Dedifferentiated amniotic fluid mesenchymal stem cell (primary cell): ENCODE results near the gene ARHGAP30.
"Not testable (repeated sequence)": the region's sequence is repeated elsewhere in the genome, so short reads cannot be mapped to it uniquely, and the experiment has no call there.

ENCODE experiments used
- DNase-seq: peaks from one replicate; pipeline ENCODE4 v3.0.0-alpha.2; 2016; ENCODE audit errors: extremely low spot score

ARHGAP30 gene

GRCh38 chr1:161038523-161039153 lies 31.1 kb downstream of the ARHGAP30 start, which contains the start of gene TSTD1:
TSS of gene TSTD1 (minus strand) at chr1:161038964. CDS start at chr1:161038889, 75 bp downstream.
- DNase-seq, result no peak

GRCh38 chr1:161037661-161038522 lies 31.8 kb downstream of the ARHGAP30 start:
- DNase-seq, result no peak

- DNase-seq, result no peak
These were observed 35.9 kb downstream of the ARHGAP30 start for GRCh38 chr1:161033751-161034150.

DNA sequence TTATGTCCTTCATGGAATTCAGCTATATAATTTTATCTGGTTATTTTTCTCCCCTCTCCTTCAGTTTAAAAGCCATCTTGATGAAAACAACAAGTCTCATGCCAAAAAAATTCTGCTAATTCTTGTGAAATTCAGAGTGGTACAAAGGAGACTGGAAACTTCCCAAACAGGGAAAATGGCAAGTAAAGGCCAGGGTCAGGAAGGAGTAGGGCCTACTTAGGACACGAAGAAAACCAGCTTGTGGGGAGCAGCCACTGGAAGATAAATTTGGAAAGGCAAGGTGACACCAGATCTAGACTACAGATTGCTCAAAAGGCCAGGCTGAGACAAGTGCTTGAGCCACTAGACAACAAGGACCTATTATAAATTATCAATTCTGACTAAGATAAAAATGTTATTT lies 37.3 kb downstream of the ARHGAP30 start:
- no peak for DNase-seq

- no peak for DNase-seq
These were observed 37.8 kb downstream of the ARHGAP30 start for GRCh38 chr1:161031874-161032273.

DNA sequence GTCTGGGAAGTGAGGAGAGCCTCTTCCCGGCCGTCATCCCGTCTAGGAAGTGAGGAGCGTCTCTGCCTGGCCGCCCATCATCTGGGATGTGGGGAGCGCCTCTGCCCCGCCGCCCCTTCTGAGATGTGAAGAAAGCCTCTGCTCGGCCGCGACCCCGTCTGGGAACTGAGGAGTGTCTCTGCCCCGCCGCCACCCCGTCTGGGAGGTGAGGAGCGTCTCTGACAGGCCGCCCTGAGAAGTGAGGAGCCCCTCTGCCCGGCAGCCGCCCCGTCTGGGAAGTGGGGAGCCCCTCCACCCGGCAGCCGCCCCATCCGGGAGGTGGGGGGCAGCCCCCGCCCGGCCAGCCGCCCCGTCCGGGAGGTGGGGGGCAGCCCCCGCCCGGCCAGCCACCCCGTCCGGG lies 40.2 kb downstream of the ARHGAP30 start:
- DNase-seq, result not testable (repeated sequence)

DNA sequence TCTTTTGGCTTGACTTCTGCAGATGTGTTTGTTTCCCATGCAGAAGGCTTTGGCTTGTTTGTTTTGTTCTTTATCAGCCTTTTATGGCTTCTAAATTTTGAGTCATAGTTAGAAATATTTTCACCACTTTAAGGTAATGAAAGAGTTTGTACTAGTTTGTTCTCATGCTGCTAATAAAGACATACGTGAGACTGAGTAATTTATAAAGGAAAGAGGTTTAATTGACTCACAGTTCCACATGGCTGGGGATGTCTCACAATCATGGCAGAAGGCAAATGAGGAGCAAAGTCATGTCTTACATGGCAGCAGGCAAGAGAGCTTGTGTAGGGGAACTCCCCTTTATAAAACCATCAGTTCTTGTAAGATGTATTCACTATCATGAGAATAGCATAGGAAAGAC lies 42.7 kb downstream of the ARHGAP30 start:
- DNase-seq, result not testable (repeated sequence)

GRCh38 chr1:161022432-161022831 lies 47.3 kb downstream of the ARHGAP30 start:
- not testable (repeated sequence) for DNase-seq

DNA sequence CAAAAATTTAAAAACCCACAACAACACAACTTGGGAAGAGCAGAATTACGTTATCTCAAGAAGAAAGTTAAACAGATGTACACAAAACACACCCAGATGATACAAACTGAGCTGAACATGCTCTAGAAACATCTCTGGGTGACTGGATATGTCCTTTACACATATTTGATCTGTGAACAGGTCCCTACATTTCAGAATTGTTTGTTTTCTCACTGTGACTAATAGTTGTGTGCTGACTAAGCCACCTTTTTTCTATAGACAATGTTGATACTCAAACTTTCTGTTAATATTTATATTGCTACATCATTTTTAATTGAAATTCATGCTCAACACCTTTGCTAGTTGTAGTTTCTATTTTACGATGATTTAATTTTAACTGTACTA lies 47.7 kb downstream of the ARHGAP30 start:
- DNase-seq, result no peak

DNA sequence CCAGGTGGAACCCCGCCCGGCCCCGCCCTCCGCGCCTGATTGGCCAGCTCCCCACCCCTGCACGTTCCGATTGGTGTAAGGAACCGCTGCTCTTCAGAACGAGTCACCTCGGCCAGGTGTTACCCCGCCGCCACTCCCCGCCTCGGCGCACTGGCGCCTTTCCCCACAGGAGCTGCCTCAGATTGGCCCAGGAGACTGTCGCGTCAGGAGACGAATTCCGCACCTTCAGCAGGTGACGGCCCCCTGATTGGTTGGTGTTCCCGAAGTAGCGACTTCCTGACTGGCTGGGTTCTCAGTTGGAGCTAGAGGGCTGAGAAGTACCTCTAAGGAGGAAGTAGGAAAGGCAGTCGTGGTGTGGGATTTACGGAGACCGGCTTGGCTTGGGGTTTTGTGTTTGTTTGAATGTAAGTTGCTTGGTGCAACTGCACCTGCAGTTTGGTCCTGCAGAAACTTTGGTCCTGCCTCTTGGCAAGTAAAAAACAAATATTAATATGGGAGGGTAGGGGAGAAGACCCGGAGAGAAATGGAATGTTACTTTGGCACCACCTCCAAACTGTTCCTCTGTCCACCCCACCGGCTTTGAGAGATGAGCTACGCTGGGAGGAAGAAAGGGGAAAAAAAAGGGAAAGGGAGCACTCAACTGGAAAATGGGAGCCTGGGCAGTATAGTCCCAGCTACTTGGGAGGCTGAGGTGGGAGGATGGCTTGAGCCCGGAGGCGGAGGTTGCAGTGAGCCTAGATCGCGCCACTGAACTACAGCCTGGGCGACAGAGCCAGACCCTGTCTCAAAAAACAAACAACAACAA lies 48.3 kb downstream of the ARHGAP30 start:
- no peak for DNase-seq

- DNase-seq, result no peak
These were observed 49.1 kb downstream of the ARHGAP30 start, which contains the start of gene F11R for GRCh38 chr1:161020509-161021164. TSS of gene F11R (minus strand) at chr1:161021152. CDS start at chr1:161021073, 79 bp downstream.

GRCh38 chr1:161019751-161020495 lies 49.8 kb downstream of the ARHGAP30 start:
- DNase-seq, result no peak

GRCh38 chr1:161019111-161019660 lies 50.5 kb downstream of the ARHGAP30 start:
- not testable (repeated sequence) for DNase-seq

- no peak for DNase-seq
These were observed 51.1 kb downstream of the ARHGAP30 start for GRCh38 chr1:161018631-161018930.

DNA sequence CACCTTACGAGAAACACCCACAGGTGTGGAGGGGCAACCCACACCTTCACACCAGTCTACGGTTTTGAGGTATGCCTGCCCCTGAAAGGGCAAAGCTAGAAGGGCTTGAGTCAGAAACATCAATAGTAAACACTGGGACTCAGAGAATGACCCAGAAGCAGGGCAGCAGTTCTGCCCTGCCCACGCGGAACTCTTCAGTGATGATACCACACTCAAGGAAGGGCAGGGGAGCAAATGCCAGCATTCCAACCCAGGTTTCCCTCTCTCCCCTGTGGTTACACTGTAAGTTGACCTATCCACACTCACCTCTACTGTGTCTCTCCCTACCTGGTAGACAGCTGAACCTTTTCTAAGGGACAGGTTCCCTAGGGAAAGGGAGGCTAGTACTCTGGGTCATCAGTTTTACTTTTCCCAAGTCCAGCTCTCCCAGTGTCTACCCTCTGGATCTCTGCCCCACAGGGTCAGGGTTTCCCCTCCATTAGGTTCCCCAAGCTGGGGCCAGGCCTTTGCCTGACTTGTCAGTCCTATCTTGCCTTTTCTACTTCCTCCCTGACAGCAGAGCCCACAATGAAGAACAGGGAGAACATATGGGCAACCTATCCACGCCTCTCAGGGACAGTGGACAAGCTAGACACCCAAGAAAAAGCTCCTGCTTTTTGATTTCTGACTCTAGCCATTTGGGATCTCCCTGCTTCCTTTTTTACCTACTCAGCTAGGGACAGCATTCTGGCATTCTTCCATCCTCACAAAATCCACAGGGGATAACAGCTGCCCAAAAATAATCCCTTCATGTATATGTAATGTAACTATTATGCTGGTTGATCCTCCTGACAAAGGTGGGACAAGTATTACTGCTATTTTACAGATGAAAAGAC lies 51.7 kb downstream of the ARHGAP30 start:
- DNase-seq, result no peak

- DNase-seq, result not testable (repeated sequence)
These were observed 52.5 kb downstream of the ARHGAP30 start for GRCh38 chr1:161017181-161017580.

- DNase-seq, result not testable (repeated sequence)
These were observed 53.0 kb downstream of the ARHGAP30 start for GRCh38 chr1:161016683-161017082.

- peak; percentile 16 for DNase-seq
These were observed 56.0 kb downstream of the ARHGAP30 start for GRCh38 chr1:161013488-161014230.

- no peak for DNase-seq
These were observed 56.6 kb downstream of the ARHGAP30 start for GRCh38 chr1:161013131-161013487.
